Memory B cell (primary cell): ENCODE results near the gene KIF5C.

Experiments used
- ATAC-seq: fragments of 150-1000 bp; cut with Tn5 transposase; 2 replicates; pipeline ENCODE4 v1.10.0; 2021; ENCODE audit warnings: low read depth, mild to moderate bottlenecking, moderate library complexity
- DNase-seq, 2 donors: peaks; one replicate each; pipeline ENCODE4 v3.0.0; 2022; ENCODE audit warnings: low spot score in 2 of 2
- H3K27ac Mint-ChIP-seq: one replicate; pipeline ENCODE4 v1.8.0; 2022; ENCODE audit warnings: mild to moderate bottlenecking, moderate library complexity, mixed read lengths
- H3K27me3 Mint-ChIP-seq: one replicate; pipeline ENCODE4 v1.8.0; 2022; ENCODE audit warnings: mixed read lengths
- H3K36me3 Mint-ChIP-seq: one replicate; pipeline ENCODE4 v1.8.0; 2022; ENCODE audit warnings: mild to moderate bottlenecking, mixed read lengths
- H3K4me1 Mint-ChIP-seq: one replicate; pipeline ENCODE4 v1.8.0; 2022; ENCODE audit warnings: mixed read lengths
- H3K4me3 Mint-ChIP-seq: one replicate; pipeline ENCODE4 v1.8.0; 2022; ENCODE audit warnings: mild to moderate bottlenecking, moderate library complexity, mixed read lengths
- H3K9me3 Mint-ChIP-seq: one replicate; pipeline ENCODE4 v1.8.0; 2022; ENCODE audit warnings: mixed read lengths

KIF5C gene

GRCh38 chr2:149002891-149003740, 128.1 kb downstream of the KIF5C start:
- no peaks in the 10 kb centered on the region for H3K9me3 Mint-ChIP-seq
- DNase-seq (no peak), ATAC-seq (no peak)
- H3K4me3 Mint-ChIP-seq: no peak overlapping the region
- peaks cover 7% of the 10 kb centered on the region for H3K4me1 Mint-ChIP-seq
- no peak overlapping the region for H3K27ac Mint-ChIP-seq
- H3K27me3 Mint-ChIP-seq: peaks cover 6% of the 10 kb centered on the region
- peaks cover 6% of the 10 kb centered on the region for H3K36me3 Mint-ChIP-seq

- Mint-ChIP-seq H3K4me3 (no peak overlapping the region), H3K4me1 (peaks cover 7% of the 10 kb centered on the region), H3K36me3 (peaks cover 6% of the 10 kb centered on the region), H3K9me3 (no peaks in the 10 kb centered on the region), H3K27ac (no peak overlapping the region), H3K27me3 (peaks cover 6% of the 10 kb centered on the region)
- ATAC-seq (no peak), DNase-seq (no peak)
These were observed 129.8 kb downstream of the KIF5C start for GRCh38 chr2:149004836-149005235.

DNA sequence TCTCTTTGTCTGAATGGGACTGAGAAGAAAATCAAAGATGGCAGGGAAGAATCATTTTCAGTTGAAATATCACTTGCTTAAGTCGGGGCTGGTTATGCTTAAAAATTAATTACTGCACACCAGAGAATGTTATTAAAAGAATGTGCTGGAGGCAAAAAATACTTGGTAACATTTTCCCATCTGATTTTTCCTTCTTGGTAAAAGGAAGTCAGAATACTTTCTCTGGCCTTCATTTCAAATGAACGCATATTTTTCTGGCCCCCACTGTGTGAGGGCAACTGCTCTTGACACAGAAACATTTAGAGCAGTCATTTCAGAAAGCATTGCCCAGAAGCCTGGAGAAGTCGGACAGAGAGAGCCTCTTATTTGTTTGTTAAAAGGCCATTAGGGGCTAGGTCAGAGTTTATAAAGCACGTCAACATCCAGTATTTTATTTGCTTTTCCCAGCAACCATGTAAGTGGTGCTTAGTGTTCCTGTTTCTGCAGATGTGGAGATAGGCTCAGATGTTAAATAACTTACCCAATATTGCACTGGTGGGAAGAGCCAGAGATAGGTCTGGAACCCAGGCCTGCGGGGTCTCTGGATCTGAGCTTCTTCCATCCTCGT, 130.5 kb downstream of the KIF5C start:
- no peaks in the 10 kb centered on the region for H3K9me3 Mint-ChIP-seq
- H3K36me3 Mint-ChIP-seq: peaks cover 8% of the 10 kb centered on the region
- ATAC-seq (no peak), DNase-seq (no peak)
- H3K4me1 Mint-ChIP-seq: peaks cover 7% of the 10 kb centered on the region
- no peak overlapping the region for H3K27ac Mint-ChIP-seq
- no peak overlapping the region for H3K4me3 Mint-ChIP-seq
- H3K27me3 Mint-ChIP-seq: peaks cover 6% of the 10 kb centered on the region

DNA sequence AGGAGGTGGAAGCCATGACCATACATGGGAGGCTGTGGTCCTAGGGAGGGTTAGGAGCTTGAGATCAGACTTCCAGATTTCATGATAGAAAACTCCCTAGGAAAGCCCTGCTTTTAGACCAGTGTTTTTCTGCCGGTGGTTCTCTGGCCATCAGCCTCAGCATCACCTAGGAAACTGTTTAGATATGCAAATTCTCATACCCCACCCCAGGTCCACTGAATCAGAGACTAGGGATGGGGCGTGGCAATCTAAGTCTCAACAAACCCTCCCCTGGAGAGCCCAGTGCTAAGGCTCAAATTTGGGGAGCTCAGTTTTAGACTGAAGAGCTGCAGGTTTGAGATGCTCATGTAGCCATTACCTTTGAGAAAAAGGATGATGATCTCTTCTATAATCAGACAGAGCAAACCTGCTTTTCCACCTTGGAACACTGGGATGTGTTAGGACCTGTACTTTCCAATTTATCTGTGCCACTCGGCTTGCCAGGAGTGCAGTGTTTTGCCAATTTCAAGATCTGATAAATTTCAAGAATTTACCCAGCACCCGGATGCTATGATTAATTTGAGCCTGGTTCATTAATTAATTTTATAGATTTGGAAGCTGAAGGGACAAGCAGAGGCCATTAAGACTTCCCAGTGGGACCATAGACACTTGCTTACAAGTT, 132.0 kb downstream of the KIF5C start:
- no peak overlapping the region for H3K27ac Mint-ChIP-seq
- H3K9me3 Mint-ChIP-seq: no peaks in the 10 kb centered on the region
- H3K4me1 Mint-ChIP-seq: peaks cover 7% of the 10 kb centered on the region
- no peak overlapping the region for H3K4me3 Mint-ChIP-seq
- H3K36me3 Mint-ChIP-seq: peaks cover 9% of the 10 kb centered on the region
- H3K27me3 Mint-ChIP-seq: peaks cover 6% of the 10 kb centered on the region
- DNase-seq: no peak
- no peak for ATAC-seq

GRCh38 chr2:149008381-149008780, 133.4 kb downstream of the KIF5C start:
- DNase-seq: no peak
- H3K9me3 Mint-ChIP-seq: no peaks in the 10 kb centered on the region
- H3K27ac Mint-ChIP-seq: no peak overlapping the region
- H3K27me3 Mint-ChIP-seq: peaks cover 3% of the 10 kb centered on the region
- peaks cover 3% of the 10 kb centered on the region for H3K36me3 Mint-ChIP-seq
- no peak overlapping the region for H3K4me3 Mint-ChIP-seq
- no peak for ATAC-seq
- H3K4me1 Mint-ChIP-seq: peaks cover 7% of the 10 kb centered on the region

GRCh38 chr2:149009576-149010461, 134.8 kb downstream of the KIF5C start:
- Mint-ChIP-seq H3K27me3 (peaks cover 3% of the 10 kb centered on the region), H3K9me3 (no peaks in the 10 kb centered on the region), H3K36me3 (peaks cover 3% of the 10 kb centered on the region), H3K4me1 (peaks cover 7% of the 10 kb centered on the region), H3K4me3 (no peak overlapping the region), H3K27ac (no peak overlapping the region)
- DNase-seq: no peak
- ATAC-seq: no peak

- H3K4me1 Mint-ChIP-seq: peaks cover 7% of the 10 kb centered on the region
- no peaks in the 10 kb centered on the region for H3K9me3 Mint-ChIP-seq
- H3K27me3 Mint-ChIP-seq: peaks cover 2% of the 10 kb centered on the region
- DNase-seq (no peak), ATAC-seq (no peak)
- peak overlapping the region; percentile 15 for H3K27ac Mint-ChIP-seq
- peaks cover 3% of the 10 kb centered on the region for H3K36me3 Mint-ChIP-seq
- no peak overlapping the region for H3K4me3 Mint-ChIP-seq
These were observed 137.5 kb downstream of the KIF5C start for GRCh38 chr2:149012545-149012944.

DNA sequence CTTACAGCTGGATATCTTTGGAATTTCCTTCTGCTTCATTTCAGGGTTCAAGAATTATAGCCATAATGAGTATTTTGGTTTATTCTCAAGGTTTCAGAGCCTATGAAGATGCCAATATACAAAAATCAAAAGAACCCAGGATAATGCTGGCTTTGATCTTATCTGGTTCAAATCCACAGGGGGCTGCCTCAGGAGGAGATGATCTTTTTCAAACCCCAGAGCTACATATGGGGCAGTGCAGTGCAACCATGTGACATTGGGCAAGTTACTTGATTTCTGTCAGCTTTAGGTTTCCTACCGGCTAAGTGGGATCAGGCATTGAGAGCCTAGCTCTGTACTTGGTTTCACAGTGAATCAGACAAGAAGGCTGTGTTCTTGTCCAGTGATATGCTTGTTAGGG, 140.5 kb downstream of the KIF5C start:
- no peaks in the 10 kb centered on the region for H3K9me3 Mint-ChIP-seq
- no peak overlapping the region for H3K4me3 Mint-ChIP-seq
- H3K36me3 Mint-ChIP-seq: peaks cover 1% of the 10 kb centered on the region
- ATAC-seq: no peak
- peaks cover 20% of the 10 kb centered on the region for H3K4me1 Mint-ChIP-seq
- no peak overlapping the region for H3K27ac Mint-ChIP-seq
- DNase-seq: no peak
- H3K27me3 Mint-ChIP-seq: peaks cover 2% of the 10 kb centered on the region

GRCh38 chr2:149015926-149016563, 141.0 kb downstream of the KIF5C start:
- no peak overlapping the region for H3K4me3 Mint-ChIP-seq
- H3K27me3 Mint-ChIP-seq: peaks cover 2% of the 10 kb centered on the region
- H3K4me1 Mint-ChIP-seq: peaks cover 25% of the 10 kb centered on the region
- peaks cover 1% of the 10 kb centered on the region for H3K36me3 Mint-ChIP-seq
- DNase-seq (no peak), ATAC-seq (no peak)
- H3K9me3 Mint-ChIP-seq: no peaks in the 10 kb centered on the region
- no peak overlapping the region for H3K27ac Mint-ChIP-seq

- no peaks in the 10 kb centered on the region for H3K9me3 Mint-ChIP-seq
- H3K4me3 Mint-ChIP-seq: no peak overlapping the region
- DNase-seq (peak; percentile 78 to 82), ATAC-seq (peak; percentile 31)
- peaks cover 34% of the 10 kb centered on the region for H3K4me1 Mint-ChIP-seq
- peaks cover 2% of the 10 kb centered on the region for H3K27me3 Mint-ChIP-seq
- H3K27ac Mint-ChIP-seq: no peak overlapping the region
- no peaks in the 10 kb centered on the region for H3K36me3 Mint-ChIP-seq
These were observed 142.3 kb downstream of the KIF5C start for GRCh38 chr2:149017116-149017985.

DNA sequence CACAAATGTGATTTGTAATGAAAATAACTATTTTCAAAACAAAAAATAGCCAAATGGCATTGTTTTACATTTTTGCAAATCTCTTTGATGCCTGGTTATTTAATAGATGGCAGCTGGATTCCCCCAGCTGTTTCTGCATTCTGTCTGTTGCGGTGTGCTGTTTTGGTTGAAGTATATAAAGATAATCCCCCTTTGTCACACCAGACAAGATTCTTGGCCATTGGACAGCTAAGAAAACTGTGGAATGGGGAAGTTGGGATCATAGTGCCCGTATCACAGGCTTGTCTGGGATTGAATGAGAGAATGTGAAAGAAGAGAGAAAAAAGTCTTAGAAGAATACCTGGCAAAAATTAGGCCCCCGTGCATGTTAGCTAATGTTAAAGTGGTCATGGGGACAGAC, 144.0 kb downstream of the KIF5C start:
- ATAC-seq (no peak), DNase-seq (no peak)
- no peaks in the 10 kb centered on the region for H3K36me3 Mint-ChIP-seq
- H3K4me1 Mint-ChIP-seq: peaks cover 38% of the 10 kb centered on the region
- H3K27me3 Mint-ChIP-seq: peaks cover 2% of the 10 kb centered on the region
- H3K9me3 Mint-ChIP-seq: no peaks in the 10 kb centered on the region
- no peak overlapping the region for H3K27ac Mint-ChIP-seq
- no peak overlapping the region for H3K4me3 Mint-ChIP-seq

DNA sequence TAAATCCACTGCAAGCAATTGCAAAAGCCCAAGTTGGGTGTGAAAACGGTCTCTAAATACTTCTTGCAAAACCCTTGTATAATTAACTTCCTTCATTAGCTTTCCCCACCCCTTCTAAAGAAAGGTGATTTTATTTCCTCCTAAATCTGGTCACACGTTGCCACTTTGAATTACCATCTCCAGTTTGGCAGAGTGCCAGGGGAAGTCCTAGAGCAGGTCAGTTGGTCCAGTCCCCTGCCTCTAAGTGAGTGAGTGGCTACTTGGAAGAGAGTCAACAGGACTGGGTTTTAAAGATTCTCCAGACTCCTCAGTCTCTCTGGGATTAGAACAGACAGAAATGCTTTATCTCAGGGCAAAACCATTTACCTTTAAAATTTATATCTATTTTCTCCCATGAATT, 144.7 kb downstream of the KIF5C start:
- peak overlapping the region; percentile 84 for H3K27ac Mint-ChIP-seq
- no peak for DNase-seq
- no peak for ATAC-seq
- H3K4me1 Mint-ChIP-seq: peaks cover 42% of the 10 kb centered on the region
- H3K9me3 Mint-ChIP-seq: no peaks in the 10 kb centered on the region
- H3K4me3 Mint-ChIP-seq: peak overlapping the region; percentile 71
- H3K27me3 Mint-ChIP-seq: peaks cover 2% of the 10 kb centered on the region
- H3K36me3 Mint-ChIP-seq: no peaks in the 10 kb centered on the region
